PC-3 (cell line): ENCODE data around the gene NUTM2F. TPM values are rescaled to one million over a fixed set of nuclear protein-coding genes. Genes with fewer than 3 reads are reported as not detected.

Source experiments
- ATAC-seq: fragments of 200-7000 bp; cut with Tn5 transposase; 2 replicates; pipeline ENCODE4 v1.9.1; 2020; ENCODE audit warnings: mild to moderate bottlenecking, moderate library complexity
- BruUV-seq: library from RNA; stranded (reverse); fragments of 400-500 nt; replicated peaks from 2 replicates; lab custom pipeline; 2021; lab: Mats Ljungman, UMichigan
- CTCF ChIA-PET: fragments of 300-600 bp; sonication (Branson Sonifier 250); formaldehyde crosslinking; loops from one replicate; lab custom pipeline; 2022; ENCODE audit warnings: antibody characterized with exemption; lab: Charles Lee
- POLR2A ChIA-PET: fragments of 300-600 bp; sonication (Branson Sonifier 250); formaldehyde crosslinking; loops from one replicate; lab custom pipeline; 2022; ENCODE audit warnings: antibody characterized with exemption; ENCODE audit not compliant: unreplicated experiment; lab: Charles Lee
- DNase-seq: peaks from one replicate; pipeline ENCODE4 v3.0.0-alpha.2; 2015
- H2AFZ ChIP-seq: fragments of 300-600 bp; sonication (generic); 2 replicates; pipeline ENCODE4 v1.6.0; 2016; ENCODE audit warnings: antibody characterized with exemption, low read length
- H3F3A ChIP-seq: fragments of 300-600 bp; sonication (generic); one replicate; pipeline ENCODE4 v1.6.0; 2017; ENCODE audit warnings: antibody characterized with exemption, low read length, control low read depth, mild to moderate bottlenecking; ENCODE audit not compliant: unreplicated experiment
- H3K27ac ChIP-seq: fragments of 300-600 bp; sonication (generic); 2 replicates; pipeline ENCODE4 v1.5.1; 2016; ENCODE audit warnings: mild to moderate bottlenecking, low read length
- H3K27me3 ChIP-seq: fragments of 300-600 bp; sonication (generic); 2 replicates; pipeline ENCODE4 v1.6.1; 2016; ENCODE audit warnings: low read length, mixed read lengths
- H3K36me3 ChIP-seq: fragments of 300-600 bp; sonication (generic); 2 replicates; pipeline ENCODE4 v1.6.1; 2016; ENCODE audit warnings: low read depth, mixed run types, low read length, mixed read lengths
- H3K4me1 ChIP-seq: fragments of 300-600 bp; sonication (generic); 2 replicates; pipeline ENCODE4 v1.5.1; 2016; ENCODE audit warnings: low read length; ENCODE audit not compliant: insufficient read depth
- H3K4me2 ChIP-seq: fragments of 300-600 bp; sonication (generic); 2 replicates; pipeline ENCODE4 v1.6.0; 2016; ENCODE audit warnings: low read length
- H3K4me3 ChIP-seq: fragments of 300-600 bp; sonication (generic); 2 replicates; pipeline ENCODE4 v1.5.1; 2016; ENCODE audit warnings: mild to moderate bottlenecking, low read length, mixed read lengths
- H3K79me2 ChIP-seq: fragments of 300-600 bp; sonication (generic); 2 replicates; pipeline ENCODE4 v1.6.1; 2017; ENCODE audit warnings: low read length, mixed read lengths
- H3K9ac ChIP-seq: fragments of 300-600 bp; sonication (generic); 2 replicates; pipeline ENCODE4 v1.6.0; 2016; ENCODE audit warnings: mild to moderate bottlenecking, low read length
- H3K9me2 ChIP-seq: fragments of 300-600 bp; sonication (generic); replicated peaks from 2 replicates; pipeline ENCODE4 v1.6.1; 2016; ENCODE audit warnings: mixed run types, low read length, mixed read lengths
- H3K9me3 ChIP-seq: fragments of 300-600 bp; sonication (generic); 2 replicates; pipeline ENCODE4 v1.6.1; 2016; ENCODE audit warnings: low read length, mixed read lengths
- H4K20me1 ChIP-seq: fragments of 300-600 bp; sonication (generic); 2 replicates; pipeline ENCODE4 v1.6.1; 2016; ENCODE audit warnings: low read length, mixed read lengths
- EZH2 ChIP-seq: fragments of 300-600 bp; sonication (generic); IDR thresholded peaks from one replicate; pipeline ENCODE4 v1.6.1; 2017; ENCODE audit warnings: antibody characterized with exemption, mild to moderate bottlenecking, low read length; ENCODE audit not compliant: unreplicated experiment
- EZH2phosphoT487 ChIP-seq: fragments of 300-600 bp; sonication (generic); IDR thresholded peaks from 2 replicates; pipeline ENCODE4 v1.6.1; 2018; ENCODE audit warnings: mild to moderate bottlenecking, antibody characterized with exemption, low read length, borderline replicate concordance
- intact Hi-C: fragments of 100-400 bp; cut with micrococcal nuclease; formaldehyde crosslinking; loops from 2 replicates; pipeline ENCODE4 v1.9.0; 2023
- total RNA-seq: library from RNA; depleted of rRNA; stranded (reverse); fragments of >200 nt; gene quantifications from 2 replicates; pipeline ENCODE4 v1.2.3, GENCODE V29; 2014
- TF ChIP-seq, protein P1 (sequence below): fragments of 300-600 bp; sonication (generic); conservative IDR thresholded peaks from 2 replicates; pipeline ENCODE4 v1.5.1; 2017; ENCODE audit warnings: antibody characterized with exemption, low read depth, mild to moderate bottlenecking, low read length

NUTM2F gene
- total RNA-seq, 1 experiment from 2014 or later = not detected

DNA sequence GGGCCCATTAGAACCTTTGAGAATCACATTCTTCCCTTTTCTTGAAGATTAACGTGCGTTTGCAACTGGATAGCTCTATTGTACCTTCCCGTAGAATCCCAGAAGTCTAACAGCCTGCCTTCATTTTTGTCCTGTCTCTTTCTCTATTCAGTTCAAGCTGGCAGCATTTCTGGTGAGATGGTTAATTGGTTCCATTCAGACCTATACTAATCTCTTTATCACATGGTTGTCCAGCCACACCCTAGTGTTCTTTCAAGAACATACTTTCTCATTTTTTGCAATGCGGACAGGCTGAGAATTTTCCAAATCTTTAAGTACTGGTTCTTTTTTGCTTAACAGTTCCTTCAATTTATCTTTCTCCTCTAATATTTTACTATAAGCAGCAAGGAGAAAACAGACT is 26.0 kb downstream of the NUTM2F start:
- H3K9me3 ChIP-seq = no peaks in the 10 kb centered on the region

DNA sequence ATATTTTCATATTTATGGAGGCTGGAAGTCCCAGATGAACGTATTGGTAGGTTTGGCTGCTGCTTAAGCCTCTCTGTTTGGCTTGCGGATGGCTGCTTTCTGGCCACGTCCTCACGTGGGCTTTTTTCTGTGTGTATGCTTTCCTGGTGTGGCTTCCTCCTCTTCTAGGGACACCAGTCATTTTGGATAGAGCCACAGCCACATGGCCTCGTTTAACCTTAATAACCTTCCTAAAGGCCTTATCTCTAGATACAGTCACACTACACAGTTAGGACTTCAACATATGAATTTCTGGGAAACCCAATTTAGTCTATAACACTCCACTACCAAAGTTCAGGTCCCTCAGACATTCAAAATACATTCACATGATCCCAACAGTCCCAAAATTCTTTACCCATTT is 26.9 kb downstream of the NUTM2F start:
- Histone ChIP-seq H3K9me2 (no peaks in the 10 kb centered on the region), H3K36me3 (no peaks in the 10 kb centered on the region), H3K4me2 (no peak overlapping the region), H3K9me3 (no peaks in the 10 kb centered on the region), H3K4me1 (no peaks in the 10 kb centered on the region), H3K27ac (no peak overlapping the region), H3K79me2 (no peaks in the 10 kb centered on the region), H4K20me1 (no peaks in the 10 kb centered on the region), H2AFZ (no peak overlapping the region), H3K9ac (no peak overlapping the region), H3K27me3 (no peaks in the 10 kb centered on the region), H3K4me3 (no peak overlapping the region), H3F3A (no peaks in the 10 kb centered on the region)
- CTCF ChIA-PET = no interaction called here
- no TSS peak for BruUV-seq
- TF ChIP-seq EZH2phosphoT487 (no peak), EZH2 (no peak)
- TF ChIP-seq, protein P1, sequence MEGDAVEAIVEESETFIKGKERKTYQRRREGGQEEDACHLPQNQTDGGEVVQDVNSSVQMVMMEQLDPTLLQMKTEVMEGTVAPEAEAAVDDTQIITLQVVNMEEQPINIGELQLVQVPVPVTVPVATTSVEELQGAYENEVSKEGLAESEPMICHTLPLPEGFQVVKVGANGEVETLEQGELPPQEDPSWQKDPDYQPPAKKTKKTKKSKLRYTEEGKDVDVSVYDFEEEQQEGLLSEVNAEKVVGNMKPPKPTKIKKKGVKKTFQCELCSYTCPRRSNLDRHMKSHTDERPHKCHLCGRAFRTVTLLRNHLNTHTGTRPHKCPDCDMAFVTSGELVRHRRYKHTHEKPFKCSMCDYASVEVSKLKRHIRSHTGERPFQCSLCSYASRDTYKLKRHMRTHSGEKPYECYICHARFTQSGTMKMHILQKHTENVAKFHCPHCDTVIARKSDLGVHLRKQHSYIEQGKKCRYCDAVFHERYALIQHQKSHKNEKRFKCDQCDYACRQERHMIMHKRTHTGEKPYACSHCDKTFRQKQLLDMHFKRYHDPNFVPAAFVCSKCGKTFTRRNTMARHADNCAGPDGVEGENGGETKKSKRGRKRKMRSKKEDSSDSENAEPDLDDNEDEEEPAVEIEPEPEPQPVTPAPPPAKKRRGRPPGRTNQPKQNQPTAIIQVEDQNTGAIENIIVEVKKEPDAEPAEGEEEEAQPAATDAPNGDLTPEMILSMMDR = no peak
- POLR2A ChIA-PET = no interaction called here
- DNase-seq (no peak), ATAC-seq (no peak)
- intact Hi-C loops = no loop called here

More for the DNA sequence above, 26.0 kb downstream of the NUTM2F start:
- H3F3A ChIP-seq = no peaks in the 10 kb centered on the region
- ATAC-seq (no peak), DNase-seq (no peak)
- no peaks in the 10 kb centered on the region for H3K27me3 ChIP-seq
- H3K9ac ChIP-seq = no peak overlapping the region
- no peak overlapping the region for H3K4me2 ChIP-seq
- H4K20me1 ChIP-seq = no peaks in the 10 kb centered on the region
- no TSS peak for BruUV-seq
- no peaks in the 10 kb centered on the region for H3K79me2 ChIP-seq
- H3K4me3 ChIP-seq = no peak overlapping the region
- CTCF ChIA-PET = no interaction called here
- TF ChIP-seq EZH2phosphoT487 (no peak), EZH2 (no peak)
- TF ChIP-seq, protein P1 = no peak
- no peak overlapping the region for H2AFZ ChIP-seq
- intact Hi-C loops = no loop called here
- no peaks in the 10 kb centered on the region for H3K4me1 ChIP-seq
- no peaks in the 10 kb centered on the region for H3K9me2 ChIP-seq
- no peaks in the 10 kb centered on the region for H3K36me3 ChIP-seq
- POLR2A ChIA-PET = no interaction called here
- H3K27ac ChIP-seq = no peak overlapping the region

DNA sequence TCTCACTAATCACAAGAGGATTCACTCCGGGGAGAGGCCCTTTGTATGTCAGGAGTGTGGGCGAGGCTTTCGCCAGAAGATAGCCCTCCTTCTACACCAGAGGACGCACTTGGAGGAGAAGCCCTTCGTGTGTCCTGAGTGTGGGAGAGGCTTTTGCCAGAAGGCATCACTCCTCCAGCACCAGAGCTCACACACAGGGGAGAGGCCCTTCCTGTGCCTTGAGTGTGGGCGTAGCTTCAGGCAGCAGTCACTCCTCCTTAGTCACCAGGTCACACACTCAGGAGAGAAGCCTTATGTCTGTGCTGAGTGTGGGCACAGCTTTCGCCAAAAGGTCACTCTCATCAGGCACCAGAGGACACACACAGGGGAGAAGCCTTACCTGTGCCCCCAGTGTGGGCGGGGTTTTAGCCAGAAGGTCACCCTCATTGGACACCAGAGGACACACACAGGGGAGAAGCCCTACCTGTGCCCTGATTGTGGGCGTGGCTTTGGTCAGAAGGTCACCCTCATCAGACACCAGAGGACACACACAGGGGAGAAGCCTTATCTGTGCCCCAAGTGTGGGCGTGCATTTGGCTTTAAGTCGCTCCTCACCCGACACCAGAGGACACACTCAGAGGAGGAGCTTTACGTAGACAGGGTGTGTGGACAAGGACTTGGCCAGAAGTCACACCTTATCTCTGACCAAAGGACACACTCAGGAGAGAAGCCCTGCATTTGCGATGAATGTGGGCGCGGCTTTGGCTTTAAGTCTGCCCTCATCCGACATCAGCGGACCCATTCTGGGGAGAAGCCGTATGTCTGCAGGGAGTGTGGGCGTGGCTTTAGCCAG is 27.8 kb downstream of the NUTM2F start:
- H3K4me1 ChIP-seq = no peaks in the 10 kb centered on the region
- H3K27me3 ChIP-seq = no peaks in the 10 kb centered on the region
- H4K20me1 ChIP-seq = no peaks in the 10 kb centered on the region
- no peaks in the 10 kb centered on the region for H3F3A ChIP-seq
- no peaks in the 10 kb centered on the region for H3K36me3 ChIP-seq
- ATAC-seq (peak; percentile 31; the same call in 1 of the 2 replicates), DNase-seq (no peak)
- ChIA-PET CTCF (interaction anchor here (0.5 kb wide), 1 partner anchor 349 kb away, joined by 3 read pairs; no protein-coding TSS in a partner anchor), POLR2A (no interaction called here)
- no peaks in the 10 kb centered on the region for H3K79me2 ChIP-seq
- TF ChIP-seq EZH2phosphoT487 (no peak), EZH2 (no peak)
- TF ChIP-seq, protein P1 = no peak
- no peaks in the 10 kb centered on the region for H3K9me2 ChIP-seq
- no peak overlapping the region for H2AFZ ChIP-seq
- intact Hi-C loops = no loop called here
- no peak overlapping the region for H3K27ac ChIP-seq
- H3K4me3 ChIP-seq = no peak overlapping the region
- H3K9ac ChIP-seq = no peak overlapping the region
- no TSS peak for BruUV-seq
- H3K4me2 ChIP-seq = no peak overlapping the region
- H3K9me3 ChIP-seq = no peaks in the 10 kb centered on the region
